Trophoblast cell (in vitro differentiated cells and primary cell): ENCODE data around the gene NFKBIB.

ENCODE experiments used
- DNase-seq, 2 donors: peaks; one replicate each; pipeline ENCODE4 v3.0.0-alpha.2; 2016
- H2AFZ ChIP-seq: 2 replicates; pipeline ENCODE4 v1.6.1; 2013; ENCODE audit warnings: low read length, moderate library complexity, mild to moderate bottlenecking; ENCODE audit not compliant: insufficient read depth, poor library complexity
- H2AK5ac ChIP-seq: 2 replicates; pipeline ENCODE4 v1.6.1; 2013; ENCODE audit warnings: mild to moderate bottlenecking, low read length
- H2BK120ac ChIP-seq: 2 replicates; pipeline ENCODE4 v1.6.1; 2013; ENCODE audit warnings: low read length, mild to moderate bottlenecking, moderate library complexity; ENCODE audit not compliant: insufficient read depth, poor library complexity
- H2BK12ac ChIP-seq: 2 replicates; pipeline ENCODE4 v1.6.1; 2013; ENCODE audit warnings: mild to moderate bottlenecking, low read length, moderate library complexity
- H2BK5ac ChIP-seq: 2 replicates; pipeline ENCODE4 v1.6.1; 2013; ENCODE audit warnings: low read length, low read depth, moderate library complexity, mild to moderate bottlenecking; ENCODE audit not compliant: poor library complexity
- H3K14ac ChIP-seq: 2 replicates; pipeline ENCODE4 v1.6.1; 2013; ENCODE audit warnings: mild to moderate bottlenecking, low read length
- H3K18ac ChIP-seq: 2 replicates; pipeline ENCODE4 v1.6.1; 2013; ENCODE audit warnings: mild to moderate bottlenecking, low read length
- H3K23ac ChIP-seq: 2 replicates; pipeline ENCODE4 v1.6.1; 2013; ENCODE audit warnings: low read length
- H3K27ac ChIP-seq: 2 replicates; pipeline ENCODE4 v1.5.1; 2013; ENCODE audit warnings: low read depth, mild to moderate bottlenecking, inconsistent platforms, low read length, moderate library complexity
- H3K27me3 ChIP-seq: 2 replicates; pipeline ENCODE4 v1.6.1; 2013; ENCODE audit warnings: inconsistent platforms, mild to moderate bottlenecking, low read length, moderate library complexity; ENCODE audit not compliant: insufficient read depth
- H3K36me3 ChIP-seq, 2 experiments: 1 replicate in 1 of 2; 2 replicates in 1 of 2; pipeline ENCODE4 v1.6.1; 2013; ENCODE audit warnings: low read length in 2 of 2, mild to moderate bottlenecking in 2 of 2, moderate library complexity in 1 of 2; ENCODE audit not compliant: insufficient read depth in 2 of 2, control insufficient read depth in 1 of 2
- H3K4ac ChIP-seq: 2 replicates; pipeline ENCODE4 v1.6.1; 2013; ENCODE audit warnings: low read depth, mild to moderate bottlenecking, low read length, moderate library complexity
- H3K4me1 ChIP-seq, 2 experiments: 1 replicate in 1 of 2; 2 replicates in 1 of 2; pipeline ENCODE4 v1.6.1; 2013; ENCODE audit warnings: low read length in 2 of 2, mild to moderate bottlenecking in 2 of 2, moderate library complexity in 1 of 2; ENCODE audit not compliant: insufficient read depth in 2 of 2, control insufficient read depth in 1 of 2
- H3K4me2 ChIP-seq: 2 replicates; pipeline ENCODE4 v1.6.1; 2013; ENCODE audit warnings: inconsistent platforms, mild to moderate bottlenecking, low read length, moderate library complexity
- H3K4me3 ChIP-seq: 2 replicates; pipeline ENCODE4 v1.5.1; 2013; ENCODE audit warnings: mild to moderate bottlenecking, low read depth, low read length, inconsistent platforms
- H3K79me1 ChIP-seq: one replicate; pipeline ENCODE4 v1.6.1; 2013; ENCODE audit warnings: low read length
- H3K79me2 ChIP-seq: 2 replicates; pipeline ENCODE4 v1.6.1; 2013; ENCODE audit warnings: low read length, mild to moderate bottlenecking; ENCODE audit not compliant: control insufficient read depth, insufficient read depth, poor library complexity
- H3K9ac ChIP-seq: 2 replicates; pipeline ENCODE4 v1.6.1; 2013; ENCODE audit warnings: mild to moderate bottlenecking, low read length
- H3K9me3 ChIP-seq: 2 replicates; pipeline ENCODE4 v1.6.1; 2013; ENCODE audit warnings: low read depth, mild to moderate bottlenecking, control low read depth, inconsistent platforms, low read length; ENCODE audit not compliant: insufficient read depth
- H4K12ac ChIP-seq: 2 replicates; pipeline ENCODE4 v1.6.1; 2013; ENCODE audit warnings: low read depth, mild to moderate bottlenecking, low read length, moderate library complexity
- H4K8ac ChIP-seq: 2 replicates; pipeline ENCODE4 v1.6.1; 2013; ENCODE audit warnings: low read depth, mild to moderate bottlenecking, low read length, moderate library complexity
- H4K91ac ChIP-seq: one replicate; pipeline ENCODE4 v1.6.1; 2013; ENCODE audit warnings: low read depth, mild to moderate bottlenecking, low read length, moderate library complexity
- WGBS: extraction: QIAGEN DNeasy Blood & Tissue Kit; methylation state at CpG from one replicate; pipeline ENCODE4 v1.1.7; 2013; ENCODE audit warnings: missing lambda C conversion rate; ENCODE audit not compliant: insufficient read length, insufficient coverage; ENCODE audit errors: extremely low coverage; 5-methylcytosine and 5-hydroxymethylcytosine counted together

The NFKBIB gene

GRCh38 chr19:38913958-38914357 is 14.2 kb downstream of the NFKBIB start:
- H3K27me3 ChIP-seq = no peaks in the 10 kb centered on the region
- no peak overlapping the region for H3K4me2 ChIP-seq
- H4K8ac ChIP-seq = no peak overlapping the region
- H2BK12ac ChIP-seq = no peak overlapping the region
- no peak overlapping the region for H3K27ac ChIP-seq
- no CpG with 5 or more reads among the region's 8 CpGs for WGBS
- no peaks in the 10 kb centered on the region for H3K4me1 ChIP-seq
- no peak overlapping the region for H2BK5ac ChIP-seq
- no peak overlapping the region for H3K18ac ChIP-seq
- no peak overlapping the region for H2BK120ac ChIP-seq
- peaks cover 3 to 12% of the 10 kb centered on the region in 2 experiments for H3K36me3 ChIP-seq
- no peak overlapping the region for H4K91ac ChIP-seq
- H3K9ac ChIP-seq = no peak overlapping the region
- no peak overlapping the region for H2AK5ac ChIP-seq
- no peak overlapping the region for H3K4ac ChIP-seq
- H3K14ac ChIP-seq = no peak overlapping the region
- H3K4me3 ChIP-seq = no peak overlapping the region
- no peak overlapping the region for H3K23ac ChIP-seq
- H3K79me1 ChIP-seq = no peaks in the 10 kb centered on the region
- DNase-seq = no peak
- H3K9me3 ChIP-seq = peaks cover 2% of the 10 kb centered on the region
- H2AFZ ChIP-seq = no peak overlapping the region
- H3K79me2 ChIP-seq = no peaks in the 10 kb centered on the region
- H4K12ac ChIP-seq = no peak overlapping the region

GRCh38 chr19:38915329-38916321 is 15.9 kb downstream of the NFKBIB start:
- Histone ChIP-seq H3K79me2 (no peaks in the 10 kb centered on the region), H4K8ac (no peak overlapping the region), H3K18ac (no peak overlapping the region), H4K91ac (no peak overlapping the region), H3K36me3 (peaks cover 0 to 13% of the 10 kb centered on the region in 2 experiments), H3K4me2 (no peak overlapping the region), H3K23ac (no peak overlapping the region), H3K4me3 (no peak overlapping the region), H2AFZ (no peak overlapping the region), H2AK5ac (no peak overlapping the region), H3K27ac (no peak overlapping the region), H4K12ac (no peak overlapping the region), H3K79me1 (no peaks in the 10 kb centered on the region), H3K4ac (no peak overlapping the region), H3K9me3 (no peaks in the 10 kb centered on the region), H2BK120ac (no peak overlapping the region), H2BK5ac (no peak overlapping the region), H3K9ac (no peak overlapping the region), H3K27me3 (no peaks in the 10 kb centered on the region), H2BK12ac (no peak overlapping the region), H3K4me1 (no peaks in the 10 kb centered on the region), H3K14ac (no peak overlapping the region)
- no peak for DNase-seq
- WGBS = no CpG with 5 or more reads among the region's 44 CpGs

GRCh38 chr19:38917516-38917915 is 17.7 kb downstream of the NFKBIB start:
- Histone ChIP-seq H3K4me2 (no peak overlapping the region), H2BK5ac (no peak overlapping the region), H4K91ac (no peak overlapping the region), H3K27ac (no peak overlapping the region), H3K27me3 (no peaks in the 10 kb centered on the region), H3K18ac (no peak overlapping the region), H3K4ac (no peak overlapping the region), H2BK12ac (no peak overlapping the region), H3K23ac (no peak overlapping the region), H3K9me3 (no peaks in the 10 kb centered on the region), H3K79me2 (no peaks in the 10 kb centered on the region), H3K4me1 (no peaks in the 10 kb centered on the region), H4K8ac (no peak overlapping the region), H3K14ac (no peak overlapping the region), H4K12ac (no peak overlapping the region), H3K79me1 (no peaks in the 10 kb centered on the region), H3K4me3 (no peak overlapping the region), H3K36me3 (peaks cover 5 to 24% of the 10 kb centered on the region in 2 experiments), H2AFZ (no peak overlapping the region), H3K9ac (no peak overlapping the region), H2BK120ac (no peak overlapping the region), H2AK5ac (no peak overlapping the region)
- WGBS = no CpG with 5 or more reads among the region's 9 CpGs
- DNase-seq = no peak

- no peaks in the 10 kb centered on the region for H3K4me1 ChIP-seq
- H2BK5ac ChIP-seq = no peak overlapping the region
- H2BK120ac ChIP-seq = no peak overlapping the region
- H2AK5ac ChIP-seq = no peak overlapping the region
- no peak overlapping the region for H4K8ac ChIP-seq
- H3K4ac ChIP-seq = no peak overlapping the region
- H3K79me1 ChIP-seq = no peaks in the 10 kb centered on the region
- peaks cover 5 to 24% of the 10 kb centered on the region in 2 experiments for H3K36me3 ChIP-seq
- H3K4me3 ChIP-seq = no peak overlapping the region
- H4K91ac ChIP-seq = no peak overlapping the region
- no peak overlapping the region for H4K12ac ChIP-seq
- no peak overlapping the region for H3K18ac ChIP-seq
- no peaks in the 10 kb centered on the region for H3K27me3 ChIP-seq
- no peaks in the 10 kb centered on the region for H3K9me3 ChIP-seq
- H3K79me2 ChIP-seq = no peaks in the 10 kb centered on the region
- H2BK12ac ChIP-seq = no peak overlapping the region
- H3K9ac ChIP-seq = no peak overlapping the region
- H2AFZ ChIP-seq = no peak overlapping the region
- no peak overlapping the region for H3K23ac ChIP-seq
- H3K4me2 ChIP-seq = no peak overlapping the region
- H3K14ac ChIP-seq = no peak overlapping the region
- DNase-seq = peak; percentile 28 to 34
- no peak overlapping the region for H3K27ac ChIP-seq
- no CpG with 5 or more reads among the region's 13 CpGs for WGBS
Measured at GRCh38 chr19:38917921-38918491, 18.2 kb downstream of the NFKBIB start.
